Effector memory CD4-positive, alpha-beta T cell (primary cell): Measurements from ENCODE around the gene CLPTM1.
"Not testable (repeated sequence)": the region's sequence is repeated elsewhere in the genome, so short reads cannot be mapped to it uniquely, and the experiment has no call there.

Experiments used
- DNase-seq, 3 donors: peaks; one replicate each; pipeline ENCODE4 v3.0.0-alpha.2; 2020
- H3K27ac ChIP-seq: 2 replicates; pipeline ENCODE4 v1.7.0; 2013; ENCODE audit warnings: mild to moderate bottlenecking, low read length, moderate library complexity; ENCODE audit not compliant: insufficient read depth, poor library complexity, severe bottlenecking
- H3K27me3 ChIP-seq: replicated peaks from 2 replicates; pipeline ENCODE4 v1.7.0; 2013; ENCODE audit warnings: mild to moderate bottlenecking, low read length; ENCODE audit not compliant: insufficient read depth, control insufficient read depth, poor library complexity, severe bottlenecking
- H3K36me3 ChIP-seq: 2 replicates; pipeline ENCODE4 v1.7.0; 2013; ENCODE audit warnings: mild to moderate bottlenecking, low read length, moderate library complexity; ENCODE audit not compliant: control insufficient read depth, insufficient read depth
- H3K4me1 ChIP-seq: 2 replicates; pipeline ENCODE4 v1.7.0; 2013; ENCODE audit warnings: low read length, mild to moderate bottlenecking; ENCODE audit not compliant: control insufficient read depth, insufficient read depth, poor library complexity, severe bottlenecking
- H3K4me3 ChIP-seq: 2 replicates; pipeline ENCODE4 v1.7.0; 2013; ENCODE audit warnings: low read length, low read depth, mild to moderate bottlenecking; ENCODE audit not compliant: insufficient read depth, poor library complexity, severe bottlenecking
- H3K9me3 ChIP-seq: 2 replicates; pipeline ENCODE4 v1.7.0; 2013; ENCODE audit warnings: mild to moderate bottlenecking, low read length, moderate library complexity; ENCODE audit not compliant: control insufficient read depth
- total RNA-seq, 3 donors: gene quantifications; one replicate each; lab custom pipeline; 2026; lab: John Stamatoyannopoulos, UW

CLPTM1 gene
- total RNA-seq = 33.9 to 54.6 (median 41.2) reads per million in 3 donors

- Histone ChIP-seq H3K27me3 (no peaks in the 10 kb centered on the region), H3K9me3 (no peaks in the 10 kb centered on the region), H3K4me3 (peak within 1 kb of the TSS; percentile 96), H3K4me1 (peaks cover 18% of the 10 kb centered on the region), H3K27ac (peak within 1 kb of the TSS; percentile 84), H3K36me3 (peaks cover 4% of the 10 kb centered on the region)
- DNase-seq = peak; percentile 93 to 94 (median 94)
Measured at GRCh38 chr19:44954649-44955504, at the start of gene CLPTM1. TSS of gene CLPTM1 (plus strand) at chr19:44955380. CDS start at chr19:44955396, 16 bp downstream.

GRCh38 chr19:44905437-44906160 lies 49.6 kb upstream of the CLPTM1 start, which contains the start of gene APOE:
TSS of gene APOE (plus strand) at chr19:44905796. CDS start at chr19:44906625, 829 bp downstream.
- Histone ChIP-seq H3K36me3 (peaks cover 14% of the 10 kb centered on the region), H3K27me3 (peaks cover 15% of the 10 kb centered on the region), H3K4me1 (no peaks in the 10 kb centered on the region), H3K4me3 (no peak within 1 kb of the TSS), H3K9me3 (no peaks in the 10 kb centered on the region), H3K27ac (no peak within 1 kb of the TSS)
- no peak for DNase-seq

GRCh38 chr19:44907613-44908012 lies 47.6 kb upstream of the CLPTM1 start:
- Histone ChIP-seq H3K27ac (no peak overlapping the region), H3K9me3 (no peaks in the 10 kb centered on the region), H3K36me3 (peaks cover 2% of the 10 kb centered on the region), H3K4me1 (no peaks in the 10 kb centered on the region), H3K4me3 (no peak overlapping the region), H3K27me3 (peaks cover 15% of the 10 kb centered on the region)
- no peak for DNase-seq

- Histone ChIP-seq H3K27me3 (peaks cover 15% of the 10 kb centered on the region), H3K4me3 (no peak overlapping the region), H3K4me1 (no peaks in the 10 kb centered on the region), H3K27ac (no peak overlapping the region), H3K9me3 (no peaks in the 10 kb centered on the region), H3K36me3 (no peaks in the 10 kb centered on the region)
- DNase-seq = no peak
Measured at GRCh38 chr19:44908074-44908835, 46.9 kb upstream of the CLPTM1 start.

GRCh38 chr19:44908836-44909261 lies 46.3 kb upstream of the CLPTM1 start:
- H3K27ac ChIP-seq = no peak overlapping the region
- no peaks in the 10 kb centered on the region for H3K36me3 ChIP-seq
- no peak overlapping the region for H3K4me3 ChIP-seq
- H3K9me3 ChIP-seq = no peaks in the 10 kb centered on the region
- H3K27me3 ChIP-seq = peaks cover 15% of the 10 kb centered on the region
- DNase-seq = no peak
- H3K4me1 ChIP-seq = no peaks in the 10 kb centered on the region

GRCh38 chr19:44909775-44910174 lies 45.4 kb upstream of the CLPTM1 start:
- no peaks in the 10 kb centered on the region for H3K9me3 ChIP-seq
- H3K27ac ChIP-seq = no peak overlapping the region
- DNase-seq = no peak
- H3K4me1 ChIP-seq = peaks cover 5% of the 10 kb centered on the region
- H3K36me3 ChIP-seq = no peaks in the 10 kb centered on the region
- peaks cover 15% of the 10 kb centered on the region for H3K27me3 ChIP-seq
- H3K4me3 ChIP-seq = no peak overlapping the region

- H3K36me3 ChIP-seq, H3K4me1 ChIP-seq, H3K9me3 ChIP-seq, DNase-seq, H3K27me3 ChIP-seq, H3K4me3 ChIP-seq, H3K27ac ChIP-seq: not testable (repeated sequence)
Measured at GRCh38 chr19:44911896-44912295, 43.3 kb upstream of the CLPTM1 start.

- Histone ChIP-seq H3K9me3 (no peaks in the 10 kb centered on the region), H3K36me3 (no peaks in the 10 kb centered on the region), H3K4me3 (no peak overlapping the region), H3K27me3 (no peaks in the 10 kb centered on the region), H3K4me1 (peaks cover 6% of the 10 kb centered on the region), H3K27ac (no peak overlapping the region)
- DNase-seq = no peak
Measured at GRCh38 chr19:44912854-44913253, 42.3 kb upstream of the CLPTM1 start.

GRCh38 chr19:44913512-44914432 lies 41.4 kb upstream of the CLPTM1 start:
- not testable (repeated sequence) for H3K36me3 ChIP-seq, H3K27ac ChIP-seq, DNase-seq, H3K4me3 ChIP-seq, H3K27me3 ChIP-seq, H3K4me1 ChIP-seq, H3K9me3 ChIP-seq
